ENCODE data around the gene RHOT2.
A peak's percentile ranks its signal among the peaks of the same experiment; 100 is the strongest.

Gene RHOT2

DNA sequence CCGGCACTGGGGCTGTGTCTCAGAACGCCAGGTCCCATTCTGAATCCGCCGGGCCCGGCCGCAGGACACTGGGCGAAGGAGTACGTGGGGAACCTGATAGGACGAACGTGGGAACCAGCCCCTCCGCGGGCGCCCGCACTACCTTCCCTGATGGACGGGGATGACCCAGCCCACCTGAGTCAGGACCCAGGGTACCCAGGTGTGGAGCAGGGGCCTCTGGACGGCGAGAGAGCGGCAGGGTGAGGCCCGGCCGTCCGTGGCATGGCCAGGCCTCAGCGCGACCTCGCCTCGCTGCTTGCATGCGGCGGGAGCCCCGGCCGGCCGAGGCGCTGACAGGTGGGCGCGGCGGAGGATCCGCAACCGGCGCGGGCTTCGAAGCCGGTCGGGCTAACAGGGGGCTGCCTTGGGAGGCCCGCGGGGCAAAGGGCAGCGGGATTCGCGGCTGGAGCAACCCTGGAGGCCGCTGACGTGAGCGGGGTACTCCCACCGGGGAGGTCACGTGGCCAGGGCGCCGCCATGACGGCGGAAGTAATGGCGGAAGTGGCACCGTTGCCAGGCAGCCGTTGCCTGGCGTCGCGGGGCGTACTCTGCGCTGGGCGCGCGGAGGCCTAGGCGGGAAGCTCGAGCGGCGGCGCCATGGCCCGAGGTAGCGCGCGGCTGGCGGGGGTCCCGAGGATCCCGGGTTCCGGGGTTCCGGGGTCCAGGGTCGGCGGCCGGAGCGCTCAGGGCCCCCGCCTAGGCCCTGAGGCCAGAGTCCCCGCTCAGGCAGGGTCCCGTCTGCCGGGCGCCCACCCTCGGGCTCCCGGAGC, 18.9 kb upstream of the RHOT2 start, which contains the start of gene WDR90:
Gene WDR90, plus strand, starts transcription at position 585 of the 809 bp plus-strand sequence. Its CDS starts 52 bp downstream, at position 637.
- no peak for DNase-seq (ENCODE audit: low read depth, low spot score)
- H3K27me3 ChIP-seq (ENCODE audit: control insufficient read depth, insufficient read depth, low read length): no peaks in the 10 kb centered on the region
- H3K4me1 ChIP-seq (ENCODE audit: control insufficient read depth, insufficient read depth, low read length): peaks cover 2% of the 10 kb centered on the region; the same call in 1 of the 2 replicates
- H3K27ac ChIP-seq (ENCODE audit: low read length): no peak within 1 kb of the TSS
- no CpG with 5 or more reads among the region's 91 CpGs for WGBS (ENCODE audit: insufficient coverage, insufficient read length)
- no peaks in the 10 kb centered on the region for H3K9me3 ChIP-seq (ENCODE audit: control insufficient read depth, insufficient read depth, low read length)
- peak within 1 kb of the TSS; percentile 61 for H3K4me3 ChIP-seq (ENCODE audit: low read length)
- H3K36me3 ChIP-seq (ENCODE audit: control insufficient read depth, insufficient read depth, low read length): no peaks in the 10 kb centered on the region; the same call in 1 of the 2 replicates

- WGBS (ENCODE audit: insufficient coverage, insufficient read length): no CpG with 5 or more reads among the region's 44 CpGs
- DNase-seq (ENCODE audit: low read depth, low spot score): no peak
- Histone ChIP-seq H3K27me3 (ENCODE audit: control insufficient read depth, insufficient read depth, low read length) (no peaks in the 10 kb centered on the region), H3K27ac (ENCODE audit: low read length) (no peak overlapping the region), H3K4me1 (ENCODE audit: control insufficient read depth, insufficient read depth, low read length) (peaks cover 2% of the 10 kb centered on the region; the same call in 1 of the 2 replicates), H3K36me3 (ENCODE audit: control insufficient read depth, insufficient read depth, low read length) (no peaks in the 10 kb centered on the region; the same call in 1 of the 2 replicates), H3K9me3 (ENCODE audit: control insufficient read depth, insufficient read depth, low read length) (no peaks in the 10 kb centered on the region), H3K4me3 (ENCODE audit: low read length) (peak overlapping the region; percentile 61; the same call in 1 of the 2 replicates)
Measured at GRCh38 chr16:649631-650030, 18.3 kb upstream of the RHOT2 start.

DNA sequence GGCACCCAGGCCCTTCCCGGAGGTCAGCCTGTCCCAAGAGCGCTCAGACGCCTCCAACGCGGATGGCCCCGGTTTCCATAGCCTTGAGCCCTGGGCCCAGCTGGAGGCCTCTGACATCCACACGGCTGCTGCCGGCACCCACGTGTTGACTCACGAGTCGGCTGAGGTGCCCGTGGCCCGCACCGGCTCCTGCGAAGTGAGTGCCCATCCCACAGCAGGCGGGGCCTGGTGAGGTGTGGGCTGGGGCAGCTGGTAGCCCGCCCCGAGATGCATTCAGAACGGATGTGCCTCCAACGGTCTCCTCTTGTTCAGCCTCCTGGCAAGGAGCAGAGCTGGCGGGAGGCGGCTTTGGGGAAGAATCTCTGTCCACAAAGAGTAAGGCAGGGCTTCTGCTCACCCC, 16.1 kb upstream of the RHOT2 start:
- Histone ChIP-seq H3K4me3 (ENCODE audit: low read length) (no peak overlapping the region), H3K36me3 (ENCODE audit: control insufficient read depth, insufficient read depth, low read length) (peaks cover 9% of the 10 kb centered on the region), H3K4me1 (ENCODE audit: control insufficient read depth, insufficient read depth, low read length) (peaks cover 2% of the 10 kb centered on the region; the same call in 1 of the 2 replicates), H3K27ac (ENCODE audit: low read length) (no peak overlapping the region), H3K27me3 (ENCODE audit: control insufficient read depth, insufficient read depth, low read length) (no peaks in the 10 kb centered on the region), H3K9me3 (ENCODE audit: control insufficient read depth, insufficient read depth, low read length) (no peaks in the 10 kb centered on the region)
- no peak for DNase-seq (ENCODE audit: low read depth, low spot score)
- WGBS (ENCODE audit: insufficient coverage, insufficient read length): no CpG with 5 or more reads among the region's 22 CpGs

DNA sequence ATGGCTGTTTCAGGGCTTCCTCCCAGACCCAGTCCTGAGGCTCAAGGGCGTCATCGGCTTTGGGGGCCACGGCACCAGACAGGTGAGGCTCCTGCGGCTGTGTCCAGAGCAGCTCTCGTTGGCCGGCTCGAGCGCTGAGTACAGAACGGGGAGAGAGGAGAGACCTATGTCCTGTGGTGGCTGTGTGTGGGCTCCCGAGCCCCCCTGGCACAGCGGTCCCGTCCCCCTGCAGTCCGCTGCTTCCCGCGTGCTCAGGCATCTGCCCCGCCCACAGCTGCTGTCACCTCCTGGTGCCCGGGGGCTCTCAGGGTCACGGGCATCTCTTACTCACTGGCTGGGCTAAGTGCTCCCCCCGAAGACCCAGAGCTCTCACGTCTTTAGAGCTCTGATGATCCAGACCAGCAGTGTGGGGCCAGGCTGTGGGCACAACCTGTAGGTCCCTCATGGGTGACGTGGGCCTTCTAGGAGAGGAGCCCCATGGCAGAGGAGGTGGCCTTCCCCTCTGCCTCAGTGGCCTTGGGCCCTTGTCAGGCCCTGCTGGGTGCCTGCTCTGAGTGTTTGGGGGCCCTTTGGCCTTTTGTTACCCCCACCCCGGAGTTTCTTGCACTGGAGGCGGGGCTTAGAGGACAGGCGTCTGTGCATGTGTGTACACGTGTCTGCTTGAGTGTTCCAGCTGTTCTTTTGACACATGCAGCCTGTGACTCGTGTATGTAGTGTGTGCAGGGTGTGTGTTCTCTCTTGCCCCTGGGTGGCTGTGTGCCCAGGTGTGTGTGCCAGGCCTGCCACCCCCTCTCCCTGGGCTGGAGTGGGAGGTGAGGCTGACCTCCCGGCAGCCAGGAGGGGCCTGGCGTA, 15.3 kb upstream of the RHOT2 start:
- Histone ChIP-seq H3K4me1 (ENCODE audit: control insufficient read depth, insufficient read depth, low read length) (peaks cover 2% of the 10 kb centered on the region; the same call in 1 of the 2 replicates), H3K9me3 (ENCODE audit: control insufficient read depth, insufficient read depth, low read length) (no peaks in the 10 kb centered on the region), H3K36me3 (ENCODE audit: control insufficient read depth, insufficient read depth, low read length) (peaks cover 9% of the 10 kb centered on the region), H3K4me3 (ENCODE audit: low read length) (no peak overlapping the region), H3K27me3 (ENCODE audit: control insufficient read depth, insufficient read depth, low read length) (no peaks in the 10 kb centered on the region), H3K27ac (ENCODE audit: low read length) (no peak overlapping the region)
- no CpG with 5 or more reads among the region's 28 CpGs for WGBS (ENCODE audit: insufficient coverage, insufficient read length)
- no peak for DNase-seq (ENCODE audit: low read depth, low spot score)

DNA sequence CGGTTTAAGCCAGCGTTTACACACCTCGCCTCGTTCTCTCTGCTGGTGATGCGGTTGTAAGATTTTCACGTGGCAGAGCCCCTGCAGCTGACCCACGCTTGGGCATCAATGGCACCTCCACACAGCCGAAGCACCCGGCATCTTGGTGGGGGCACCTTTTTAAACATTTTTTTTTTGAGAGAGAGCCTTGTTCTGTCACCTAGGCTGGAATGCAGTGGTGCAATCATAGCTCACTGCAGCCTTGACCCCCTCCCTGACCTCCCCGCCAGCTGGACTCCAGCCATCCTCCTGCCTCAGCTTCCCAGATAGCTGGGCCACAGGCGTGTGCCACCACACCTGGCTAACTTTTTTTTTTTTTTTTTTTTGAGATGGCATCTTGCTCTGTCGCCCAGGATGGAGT, 13.9 kb upstream of the RHOT2 start:
- H3K4me3 ChIP-seq (ENCODE audit: low read length): no peak overlapping the region
- WGBS (ENCODE audit: insufficient coverage, insufficient read length): no CpG with 5 or more reads among the region's 12 CpGs
- no peak overlapping the region for H3K27ac ChIP-seq (ENCODE audit: low read length)
- no peaks in the 10 kb centered on the region for H3K27me3 ChIP-seq (ENCODE audit: control insufficient read depth, insufficient read depth, low read length)
- no peaks in the 10 kb centered on the region; the same call in 1 of the 2 replicates for H3K4me1 ChIP-seq (ENCODE audit: control insufficient read depth, insufficient read depth, low read length)
- peaks cover 12% of the 10 kb centered on the region for H3K36me3 ChIP-seq (ENCODE audit: control insufficient read depth, insufficient read depth, low read length)
- no peaks in the 10 kb centered on the region for H3K9me3 ChIP-seq (ENCODE audit: control insufficient read depth, insufficient read depth, low read length)
- DNase-seq (ENCODE audit: low read depth, low spot score): no peak

DNA sequence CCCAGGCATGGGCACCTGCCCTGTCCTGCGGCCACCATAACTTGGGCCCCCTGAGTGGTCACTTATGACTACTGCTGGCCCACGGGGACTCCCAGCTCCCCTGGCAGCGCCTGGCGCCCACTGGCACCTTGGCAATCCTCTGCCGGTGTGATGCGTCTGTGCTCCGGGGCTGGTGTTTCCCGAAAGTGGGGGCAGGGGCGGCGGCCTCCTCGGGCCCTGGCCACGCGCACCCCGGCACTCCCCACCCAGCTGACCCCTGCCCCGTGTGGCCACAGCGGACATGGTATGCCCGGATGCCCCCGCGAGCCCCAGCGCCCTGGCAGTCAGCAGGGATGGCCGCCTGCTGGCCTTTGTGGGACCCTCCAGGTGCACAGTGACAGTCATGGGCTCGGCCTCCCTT, 10.4 kb upstream of the RHOT2 start:
- Histone ChIP-seq H3K27me3 (ENCODE audit: control insufficient read depth, insufficient read depth, low read length) (no peaks in the 10 kb centered on the region), H3K9me3 (ENCODE audit: control insufficient read depth, insufficient read depth, low read length) (no peaks in the 10 kb centered on the region), H3K27ac (ENCODE audit: low read length) (no peak overlapping the region), H3K4me1 (ENCODE audit: control insufficient read depth, insufficient read depth, low read length) (peaks cover 6% of the 10 kb centered on the region), H3K4me3 (ENCODE audit: low read length) (no peak overlapping the region), H3K36me3 (ENCODE audit: control insufficient read depth, insufficient read depth, low read length) (peaks cover 14% of the 10 kb centered on the region)
- no CpG with 5 or more reads among the region's 22 CpGs for WGBS (ENCODE audit: insufficient coverage, insufficient read length)
- no peak for DNase-seq (ENCODE audit: low read depth, low spot score)

DNA sequence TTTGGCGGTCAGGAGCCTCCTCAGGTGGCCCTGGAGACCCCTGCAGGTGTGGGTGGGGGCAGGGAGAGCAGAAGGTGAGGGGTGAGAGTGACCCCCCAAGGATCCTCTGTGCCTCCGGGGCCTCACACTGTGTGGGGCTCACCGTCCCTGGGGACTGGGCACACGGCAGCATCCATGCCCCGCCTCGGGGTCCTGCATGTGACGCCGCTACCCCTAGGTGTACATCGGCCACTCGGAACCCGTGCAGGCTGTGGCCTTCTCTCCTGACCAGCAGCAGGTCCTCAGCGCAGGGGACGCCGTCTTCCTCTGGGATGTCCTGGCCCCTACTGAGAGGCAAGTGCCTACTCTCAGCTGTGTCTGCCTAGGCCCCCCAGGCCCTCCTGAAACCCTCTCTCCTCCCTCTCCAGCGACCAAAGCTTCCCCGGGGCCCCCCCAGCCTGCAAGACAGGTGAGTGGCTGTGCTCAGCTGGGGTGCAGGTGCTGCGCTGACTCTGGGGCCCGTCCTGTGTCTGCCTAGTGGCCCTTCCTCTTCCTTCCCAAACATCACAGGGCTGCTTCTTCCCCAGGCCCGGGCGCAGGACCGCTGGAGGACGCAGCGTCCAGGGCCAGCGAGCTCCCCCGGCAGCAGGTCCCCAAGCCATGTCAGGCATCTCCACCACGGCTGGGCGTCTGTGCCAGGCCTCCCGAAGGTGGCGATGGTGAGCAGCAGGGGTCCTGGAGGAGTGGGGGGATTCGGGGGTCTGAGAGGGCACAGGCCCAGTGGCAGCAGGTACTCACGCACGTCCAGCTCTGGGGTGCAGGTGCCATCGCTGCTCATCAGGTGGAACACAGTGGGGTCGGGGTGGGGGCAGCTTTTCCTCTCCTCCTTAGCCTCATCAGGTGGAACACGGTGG, 9.0 kb upstream of the RHOT2 start:
- H3K4me1 ChIP-seq (ENCODE audit: control insufficient read depth, insufficient read depth, low read length): peaks cover 6% of the 10 kb centered on the region
- peaks cover 14% of the 10 kb centered on the region for H3K36me3 ChIP-seq (ENCODE audit: control insufficient read depth, insufficient read depth, low read length)
- no peak overlapping the region for H3K4me3 ChIP-seq (ENCODE audit: low read length)
- H3K27me3 ChIP-seq (ENCODE audit: control insufficient read depth, insufficient read depth, low read length): no peaks in the 10 kb centered on the region
- H3K9me3 ChIP-seq (ENCODE audit: control insufficient read depth, insufficient read depth, low read length): no peaks in the 10 kb centered on the region
- H3K27ac ChIP-seq (ENCODE audit: low read length): no peak overlapping the region
- WGBS (ENCODE audit: insufficient coverage, insufficient read length): no CpG with 5 or more reads among the region's 35 CpGs
- DNase-seq (ENCODE audit: low read depth, low spot score): no peak

DNA sequence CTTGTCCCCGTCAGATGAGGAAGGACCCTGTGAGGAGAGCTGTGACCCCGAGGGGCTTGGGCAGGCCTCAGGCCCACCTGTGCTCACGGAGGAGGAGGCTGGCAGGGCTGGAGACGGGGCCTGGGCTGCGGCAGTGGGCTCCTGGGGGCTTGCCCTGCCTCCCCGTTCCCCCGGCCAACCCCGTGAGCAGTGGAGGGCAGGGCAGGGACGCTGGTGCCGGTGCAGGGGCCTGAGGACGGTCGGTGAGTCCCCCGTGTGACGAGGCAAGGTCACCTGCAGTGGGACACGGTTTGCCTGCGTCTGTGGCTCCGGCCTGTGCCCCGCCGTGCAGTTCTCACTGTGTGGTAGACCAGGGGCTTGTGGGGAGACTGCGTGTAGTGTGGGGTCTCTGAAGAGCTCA, 8.3 kb upstream of the RHOT2 start:
- Histone ChIP-seq H3K4me1 (ENCODE audit: control insufficient read depth, insufficient read depth, low read length) (peaks cover 6% of the 10 kb centered on the region), H3K27me3 (ENCODE audit: control insufficient read depth, insufficient read depth, low read length) (no peaks in the 10 kb centered on the region)

GRCh38 chr16:660132-660458, 7.8 kb upstream of the RHOT2 start:
- WGBS (ENCODE audit: insufficient coverage, insufficient read length): no CpG with 5 or more reads among the region's 6 CpGs
- peaks cover 6% of the 10 kb centered on the region for H3K4me1 ChIP-seq (ENCODE audit: control insufficient read depth, insufficient read depth, low read length)
- no peak overlapping the region for H3K4me3 ChIP-seq (ENCODE audit: low read length)
- H3K27ac ChIP-seq (ENCODE audit: low read length): no peak overlapping the region
- no peaks in the 10 kb centered on the region for H3K27me3 ChIP-seq (ENCODE audit: control insufficient read depth, insufficient read depth, low read length)
- peaks cover 10% of the 10 kb centered on the region for H3K36me3 ChIP-seq (ENCODE audit: control insufficient read depth, insufficient read depth, low read length)
- no peaks in the 10 kb centered on the region for H3K9me3 ChIP-seq (ENCODE audit: control insufficient read depth, insufficient read depth, low read length)
- no peak for DNase-seq (ENCODE audit: low read depth, low spot score)

More for the DNA sequence above, 8.3 kb upstream of the RHOT2 start:
- WGBS (ENCODE audit: insufficient coverage, insufficient read length): no CpG with 5 or more reads among the region's 20 CpGs
- no peak overlapping the region for H3K4me3 ChIP-seq (ENCODE audit: low read length)
- no peak overlapping the region for H3K27ac ChIP-seq (ENCODE audit: low read length)
- DNase-seq (ENCODE audit: low read depth, low spot score): no peak
- H3K36me3 ChIP-seq (ENCODE audit: control insufficient read depth, insufficient read depth, low read length): peaks cover 14% of the 10 kb centered on the region
- no peaks in the 10 kb centered on the region for H3K9me3 ChIP-seq (ENCODE audit: control insufficient read depth, insufficient read depth, low read length)

Measured in iPS DF 6.9 (cell line).